Right kidney (tissue), 9 donors: ENCODE data around the gene RNU1-1.
"Not testable (repeated sequence)": the region's sequence is repeated elsewhere in the genome, so short reads cannot be mapped to it uniquely, and the experiment has no call there.

Experiments
- DNase-seq: peaks from one replicate; pipeline ENCODE4 v3.0.0-alpha.2; 2016
- long read RNA-seq, 8 donors: transcript quantifications; one replicate each; lab custom pipeline, GENCODE V29; 2026

The RNU1-1 gene
- long read RNA-seq, donor 1, result 0 reads
- long read RNA-seq, donor 2, result 0 reads
- long read RNA-seq, donor 3, partial matches to known transcripts, result 0 of 1 reads
- long read RNA-seq, donor 3, other reads (novel, unspliced or antisense), result 0 of 1 reads
- long read RNA-seq, donor 4, result 0 reads
- long read RNA-seq, donor 5, result 0 reads
- long read RNA-seq, donor 6, partial matches to known transcripts, result 0 of 1 reads
- long read RNA-seq, donor 6, other reads (novel, unspliced or antisense), result 0 of 1 reads
- long read RNA-seq, donor 7, result 0 reads
- long read RNA-seq, donor 8, result 0 reads

DNA sequence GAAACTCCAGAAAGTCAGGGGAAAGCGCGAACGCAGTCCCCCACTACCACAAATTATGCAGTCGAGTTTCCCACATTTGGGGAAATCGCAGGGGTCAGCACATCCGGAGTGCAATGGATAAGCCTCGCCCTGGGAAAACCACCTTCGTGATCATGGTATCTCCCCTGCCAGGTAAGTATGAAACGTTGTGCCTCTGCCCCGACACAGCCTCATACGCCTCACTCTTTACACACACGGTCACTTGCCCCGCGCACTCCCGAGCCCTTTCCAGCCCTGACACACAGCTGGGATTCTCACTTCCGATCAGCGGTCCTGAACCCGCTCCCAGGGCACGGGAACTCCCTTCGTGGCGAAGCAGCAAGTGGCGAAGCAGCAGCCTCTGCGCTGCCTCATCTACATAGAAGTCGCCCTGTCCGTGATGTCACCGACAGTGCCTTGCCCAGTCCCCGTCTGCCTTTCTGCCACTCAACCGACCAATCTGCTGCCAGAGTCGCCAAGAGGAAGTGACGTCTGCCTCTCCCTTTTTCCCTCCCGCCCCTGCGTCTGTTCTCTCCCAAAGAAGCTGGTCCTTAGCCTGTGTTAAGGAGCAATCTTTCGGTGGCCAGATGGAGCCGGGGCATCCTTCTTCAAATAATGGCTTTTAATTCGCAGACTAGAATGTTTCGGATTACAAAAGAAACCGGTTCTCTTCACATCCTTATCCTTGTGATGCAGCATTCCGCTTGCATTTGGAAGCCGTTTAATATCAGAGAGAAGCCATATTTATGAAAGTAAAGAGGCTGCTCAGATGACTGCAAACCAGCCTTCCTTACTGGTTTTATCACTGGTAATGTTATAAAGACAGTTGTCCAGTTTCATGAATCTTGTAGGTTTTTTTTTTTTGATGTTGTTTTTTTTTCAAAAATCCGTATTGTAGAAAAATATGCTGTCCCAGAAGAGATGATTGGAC, at the start of gene RNU1-1:
Gene RNU1-1 (minus strand): TSS at position 179 of the 949 bp plus-strand sequence.
- peak; percentile 81 for DNase-seq

DNA sequence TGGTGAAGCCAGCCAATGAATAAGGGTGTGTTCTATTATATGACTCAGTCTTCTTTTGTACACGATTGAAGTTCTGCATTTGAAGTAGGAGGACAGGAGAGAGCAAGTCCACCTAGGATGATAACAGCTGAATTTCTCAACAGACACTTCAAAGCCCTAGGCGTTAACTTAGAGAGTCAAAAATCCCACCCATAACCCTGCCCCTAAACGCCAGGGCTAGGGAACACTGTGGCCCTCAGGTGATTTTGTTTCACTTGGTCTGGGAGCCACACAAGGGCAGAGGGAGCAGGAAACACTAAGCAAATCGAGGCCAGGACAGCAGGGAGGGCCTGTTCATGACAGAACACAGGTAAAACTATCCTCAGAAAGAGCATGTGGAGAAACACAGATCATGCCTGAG, 47.0 kb upstream of the RNU1-1 start:
- not testable (repeated sequence) for DNase-seq

DNA sequence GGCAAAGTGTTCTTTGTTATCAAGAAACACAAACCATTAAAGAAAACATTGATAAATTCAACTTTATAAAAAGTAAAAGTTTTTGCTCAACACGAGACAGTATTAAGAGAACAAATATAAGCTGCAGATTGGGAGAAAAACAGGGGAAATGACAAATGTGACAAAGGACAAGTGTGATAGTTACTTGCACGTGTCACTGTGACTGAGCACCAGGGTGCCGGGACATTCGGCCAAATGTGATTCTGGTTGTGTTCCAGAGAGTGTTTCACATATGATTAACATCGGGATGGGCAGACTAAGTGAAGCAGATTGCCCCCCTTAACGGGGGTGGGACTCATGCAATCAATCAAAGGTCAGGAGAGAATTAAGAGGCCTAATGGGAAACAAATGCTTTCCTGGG, 46.4 kb upstream of the RNU1-1 start:
- DNase-seq, result not testable (repeated sequence)

DNA sequence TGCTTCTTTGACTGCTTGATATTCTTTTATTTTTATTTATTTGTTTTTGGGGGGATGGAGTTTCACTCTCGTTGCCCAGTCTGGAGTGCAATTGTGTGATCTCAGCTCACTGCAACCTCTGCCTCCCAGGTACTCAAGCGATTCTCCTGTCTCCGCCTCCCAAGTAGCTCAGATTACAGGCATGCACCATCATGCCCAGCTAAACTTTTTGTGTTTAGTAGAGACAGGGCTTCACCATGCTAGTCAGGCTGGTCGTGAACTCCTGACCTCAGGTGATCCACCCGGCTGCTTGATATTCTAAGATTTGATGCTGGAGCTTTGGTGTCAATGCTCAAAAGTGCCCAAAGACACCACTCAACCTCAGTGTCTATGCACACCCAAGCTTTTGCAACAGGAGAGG, 45.6 kb upstream of the RNU1-1 start:
- not testable (repeated sequence) for DNase-seq

DNA sequence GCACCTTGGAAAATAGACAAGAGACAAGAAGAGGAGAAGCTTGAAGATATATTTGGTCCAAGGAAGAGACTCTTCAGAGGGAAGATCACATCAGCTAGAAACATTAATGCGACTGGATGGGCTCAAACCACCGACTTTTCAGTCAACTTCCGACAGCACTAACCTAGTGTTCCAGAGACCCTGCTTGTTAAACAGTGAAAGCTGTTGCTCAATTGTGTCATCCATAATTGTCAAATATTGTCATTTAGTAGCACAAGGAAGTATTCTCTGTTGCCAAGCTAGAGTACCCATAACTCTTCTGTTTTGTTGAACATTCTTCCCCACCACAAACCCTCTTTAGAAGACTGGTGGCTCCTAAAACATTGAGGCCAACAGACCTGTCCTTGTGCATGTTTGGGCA, 42.9 kb upstream of the RNU1-1 start:
- DNase-seq, result not testable (repeated sequence)

DNA sequence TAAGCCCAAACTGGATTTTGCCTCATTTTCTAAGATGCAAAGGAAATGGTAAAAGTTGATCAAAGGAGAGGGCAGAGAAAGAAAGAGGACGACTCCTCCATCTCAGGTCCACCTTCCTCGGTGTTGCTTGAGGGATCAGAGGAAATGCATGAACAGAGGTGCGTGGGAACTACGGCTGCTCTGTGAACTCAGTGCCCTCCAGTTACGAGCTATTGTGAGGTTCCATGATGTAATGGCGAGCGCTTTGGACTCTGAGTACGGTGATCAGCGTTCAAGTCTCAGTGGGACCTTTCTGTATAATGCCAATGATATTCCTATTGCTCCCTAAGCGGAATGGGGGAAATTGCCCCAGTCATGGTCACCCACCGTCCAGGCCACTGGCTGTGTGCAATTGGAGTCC, 39.2 kb upstream of the RNU1-1 start:
- not testable (repeated sequence) for DNase-seq

DNA sequence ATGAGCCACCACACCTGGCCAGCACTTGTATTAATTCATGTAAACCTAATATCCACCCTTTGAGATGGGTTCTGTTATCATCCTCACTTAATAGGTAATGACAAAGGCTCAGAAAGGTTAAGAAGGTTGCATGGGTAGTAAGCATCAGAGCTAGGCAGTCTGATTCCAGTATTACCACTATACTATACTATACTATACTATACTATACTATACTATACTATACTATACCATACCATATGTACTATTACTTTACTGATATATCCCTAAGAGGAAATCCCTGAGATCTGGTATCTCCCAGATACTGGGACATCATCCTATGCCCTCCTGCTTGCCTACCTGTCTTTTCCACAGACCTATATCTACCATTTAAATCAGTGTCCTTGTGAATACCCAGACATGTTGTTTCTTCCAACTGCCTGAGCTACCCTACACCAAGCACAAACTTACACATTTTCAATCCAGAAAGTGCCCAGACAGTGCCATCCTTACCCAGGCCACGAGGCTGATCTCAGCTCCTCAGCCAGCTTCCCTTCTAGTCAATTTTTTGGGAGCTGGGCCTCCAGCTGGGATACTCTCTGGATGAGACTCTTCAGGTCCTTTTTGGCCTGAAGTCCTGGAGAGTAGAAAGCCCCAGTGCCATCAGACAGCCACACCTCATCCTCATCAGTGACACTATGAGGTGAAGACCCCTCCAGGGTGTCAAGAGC, 36.3 kb upstream of the RNU1-1 start:
- DNase-seq, result not testable (repeated sequence)

DNA sequence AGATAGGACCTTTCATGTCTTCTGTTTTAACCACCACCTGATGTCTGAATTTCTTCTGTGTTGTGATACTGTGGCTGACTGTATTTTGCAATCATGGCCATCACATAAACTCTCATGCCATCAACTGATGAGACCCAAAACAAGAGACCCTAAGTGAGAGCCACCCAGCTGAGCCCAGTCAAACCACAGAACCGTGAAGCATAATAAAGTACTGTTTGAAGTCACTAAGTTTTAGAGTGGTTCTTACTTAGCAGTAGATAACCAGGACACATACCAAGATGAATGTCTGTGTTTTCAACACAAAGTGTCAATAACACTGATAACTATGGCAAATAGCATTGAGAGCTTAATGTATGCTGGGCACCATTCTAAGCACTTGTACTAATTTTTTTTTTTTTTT, 35.5 kb upstream of the RNU1-1 start:
- not testable (repeated sequence) for DNase-seq

DNA sequence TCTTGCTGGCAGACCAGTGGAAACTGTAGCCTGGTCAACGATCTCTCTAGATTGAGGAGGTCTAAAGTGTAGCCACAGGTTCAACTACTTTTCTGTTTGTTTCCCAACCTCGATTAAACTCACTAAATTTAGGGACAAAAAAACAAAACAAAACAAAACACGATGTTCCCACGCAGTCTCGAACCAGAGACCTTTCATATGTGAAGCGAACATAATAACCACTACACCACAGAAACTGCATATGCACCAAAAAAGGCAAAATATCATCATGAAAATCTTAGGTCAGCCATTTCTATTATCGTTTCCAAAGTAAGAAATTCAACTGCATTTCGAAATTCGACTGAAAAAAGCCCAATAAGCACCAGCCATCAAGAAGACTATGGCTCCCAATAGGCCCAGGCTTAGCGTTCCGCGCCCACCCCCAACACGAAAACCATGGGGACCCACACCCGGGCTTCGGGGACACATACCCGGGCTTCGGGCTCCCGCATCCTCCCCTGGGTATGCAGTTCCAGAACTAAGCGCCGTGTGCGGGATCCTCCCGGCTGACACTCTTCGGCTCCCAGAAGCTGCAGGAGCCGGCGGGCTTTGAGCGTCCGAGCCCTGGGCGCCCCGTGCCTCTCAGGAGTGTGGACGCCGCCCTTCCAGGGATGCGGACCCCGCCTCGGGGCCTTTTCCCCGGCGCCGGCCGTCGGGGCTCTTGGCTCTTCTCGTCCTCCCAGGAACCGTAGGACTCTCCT, 33.6 kb upstream of the RNU1-1 start:
- not testable (repeated sequence) for DNase-seq

DNA sequence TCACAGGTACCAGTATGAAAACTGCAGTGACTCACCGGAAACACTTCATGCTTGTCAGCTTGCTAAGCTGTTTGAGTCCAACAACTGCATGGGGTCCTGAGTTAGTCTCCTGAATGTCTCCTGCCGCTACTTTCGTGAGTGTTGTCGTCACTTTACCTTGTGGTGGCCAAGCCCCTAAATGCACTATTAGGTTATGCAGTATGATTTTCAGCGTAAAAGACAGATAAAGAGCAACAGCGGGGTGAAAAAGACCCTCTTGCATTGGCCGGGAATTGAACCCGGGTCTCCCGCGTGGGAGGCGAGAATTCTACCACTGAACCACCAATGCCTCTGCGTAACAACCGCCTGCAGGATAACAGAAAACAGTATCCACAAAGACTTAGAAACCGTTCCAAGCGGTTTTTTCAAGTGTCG, 31.6 kb upstream of the RNU1-1 start:
- DNase-seq, result not testable (repeated sequence)

DNA sequence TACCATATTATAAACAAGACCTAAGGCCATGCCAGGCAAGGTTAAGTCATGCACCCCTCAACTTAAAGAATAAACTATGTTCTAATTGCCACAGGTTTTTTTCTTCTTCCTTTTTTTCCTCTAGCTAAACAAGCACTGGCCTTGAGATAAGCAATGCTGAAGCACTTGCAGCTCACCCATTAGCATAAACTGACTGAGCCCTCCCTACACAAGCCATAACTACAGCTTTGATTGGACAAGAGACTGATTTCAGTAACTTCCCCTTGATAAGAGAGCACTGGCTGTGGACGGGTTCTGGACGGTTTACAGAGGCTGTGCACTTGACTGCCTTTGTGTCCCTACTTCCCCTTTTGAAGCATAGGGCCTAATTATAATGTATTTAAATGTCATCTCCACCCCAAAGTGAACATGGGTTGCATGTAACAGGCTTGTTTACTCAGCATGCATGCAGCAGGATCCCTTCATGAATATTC, 26.4 kb upstream of the RNU1-1 start:
- not testable (repeated sequence) for DNase-seq

DNA sequence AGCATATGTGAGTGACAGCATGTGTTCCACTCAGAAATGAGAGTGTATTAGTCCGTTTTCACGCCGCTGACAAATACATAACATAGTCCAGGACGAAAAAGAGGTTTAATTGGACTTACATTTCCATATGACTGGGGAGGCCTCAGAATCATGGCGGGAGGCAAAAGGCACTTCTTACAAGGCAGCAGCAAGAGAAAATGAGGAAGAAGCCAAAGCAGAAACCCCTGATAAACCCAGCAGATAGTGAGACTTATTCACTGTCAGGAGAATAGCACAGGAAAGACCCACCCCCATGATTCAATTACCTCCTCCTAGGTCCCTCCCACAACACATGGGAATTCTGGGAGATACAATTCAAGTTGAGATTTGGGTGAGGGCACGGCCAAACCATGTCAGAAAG, 23.4 kb upstream of the RNU1-1 start:
- DNase-seq, result not testable (repeated sequence)

DNA sequence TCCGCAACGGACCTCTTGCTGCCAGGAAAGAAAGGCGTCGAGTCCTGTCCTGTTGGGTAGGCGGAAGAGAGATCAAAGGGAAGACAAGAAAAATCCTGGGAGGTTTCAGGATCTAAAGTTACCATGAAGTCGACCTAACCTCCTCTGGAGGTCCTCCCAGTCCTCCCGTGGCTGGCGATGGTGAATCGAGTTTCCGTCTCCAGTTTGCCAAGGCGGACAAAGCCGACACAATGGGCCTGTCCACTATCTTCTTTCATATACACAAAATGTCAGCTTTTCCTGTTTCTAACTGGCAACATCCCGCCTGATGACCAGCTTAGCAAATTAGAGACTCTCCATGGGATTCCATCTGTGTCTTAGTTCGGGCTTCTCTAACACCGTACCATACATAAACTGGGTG, 22.7 kb upstream of the RNU1-1 start:
- not testable (repeated sequence) for DNase-seq

DNA sequence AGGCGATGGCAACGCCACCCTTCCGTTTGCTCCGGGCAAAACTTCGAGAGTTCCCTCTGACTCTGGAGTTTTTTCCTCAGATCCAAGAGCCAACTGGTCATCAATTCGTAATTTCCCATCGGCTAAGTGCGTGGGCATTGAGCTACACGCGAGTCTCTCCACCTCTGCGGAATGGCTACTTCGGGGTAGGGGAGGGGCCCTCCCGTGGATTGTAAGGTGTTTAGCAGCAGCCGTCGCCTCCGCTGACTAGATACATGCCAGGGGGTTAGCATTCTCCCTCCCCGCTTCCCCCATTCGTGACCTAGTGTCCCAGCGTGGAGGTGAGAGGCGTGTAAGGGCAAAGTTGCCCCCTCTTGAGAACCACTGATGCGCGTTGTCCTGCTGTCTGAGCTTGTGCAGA, 21.8 kb upstream of the RNU1-1 start:
- not testable (repeated sequence) for DNase-seq

DNA sequence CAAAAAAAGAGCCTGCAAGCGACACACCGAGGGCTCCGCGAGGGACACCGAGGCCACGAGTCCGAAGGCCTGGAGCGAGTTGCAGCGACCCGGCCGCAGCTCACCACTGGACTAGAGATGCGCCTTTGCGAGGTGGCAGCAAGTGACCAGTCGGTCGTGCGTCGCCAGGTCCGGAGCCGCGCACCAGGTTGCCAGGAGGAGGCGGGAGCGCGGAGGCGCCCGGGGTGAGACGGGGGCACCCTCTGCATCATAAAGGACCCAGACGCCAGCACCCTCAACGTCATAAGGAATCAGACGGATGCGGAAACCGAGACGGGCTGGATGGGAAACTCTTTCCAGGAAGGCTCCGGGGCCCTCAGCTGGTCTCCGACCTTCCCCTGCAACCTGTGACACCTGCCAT, 21.4 kb upstream of the RNU1-1 start:
- DNase-seq, result peak; percentile 50

DNA sequence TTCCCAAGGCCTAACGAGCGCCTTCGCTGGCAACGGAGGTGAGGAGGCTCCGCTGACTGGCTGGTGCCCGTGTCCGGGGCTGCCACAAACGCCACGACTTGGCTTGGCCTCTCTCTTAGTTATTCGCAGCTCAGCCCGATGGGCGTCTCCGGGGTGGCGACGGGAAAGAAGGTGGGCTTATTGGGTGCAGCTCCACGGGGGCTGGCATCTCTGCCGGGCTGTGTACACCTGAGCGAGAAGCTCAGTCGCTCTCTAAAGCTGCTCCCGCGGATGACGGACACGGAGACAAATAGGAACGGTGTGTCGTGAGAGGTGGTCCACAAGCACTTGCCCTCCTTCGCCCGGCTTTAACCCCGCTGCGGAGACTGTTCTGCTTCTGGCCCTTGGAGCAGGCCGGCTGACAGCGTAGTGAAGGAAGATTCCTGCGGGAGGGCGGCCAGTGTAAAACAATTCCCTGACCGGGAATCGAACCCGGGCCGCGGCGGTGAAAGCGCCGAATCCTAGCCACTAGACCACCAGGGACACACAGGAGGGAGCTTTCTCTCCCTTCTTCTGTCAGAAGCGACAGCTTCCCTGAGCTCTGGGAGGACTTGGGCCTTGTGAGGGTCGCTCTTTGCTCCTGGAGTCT, 20.9 kb upstream of the RNU1-1 start:
- DNase-seq, result peak; percentile 61

DNA sequence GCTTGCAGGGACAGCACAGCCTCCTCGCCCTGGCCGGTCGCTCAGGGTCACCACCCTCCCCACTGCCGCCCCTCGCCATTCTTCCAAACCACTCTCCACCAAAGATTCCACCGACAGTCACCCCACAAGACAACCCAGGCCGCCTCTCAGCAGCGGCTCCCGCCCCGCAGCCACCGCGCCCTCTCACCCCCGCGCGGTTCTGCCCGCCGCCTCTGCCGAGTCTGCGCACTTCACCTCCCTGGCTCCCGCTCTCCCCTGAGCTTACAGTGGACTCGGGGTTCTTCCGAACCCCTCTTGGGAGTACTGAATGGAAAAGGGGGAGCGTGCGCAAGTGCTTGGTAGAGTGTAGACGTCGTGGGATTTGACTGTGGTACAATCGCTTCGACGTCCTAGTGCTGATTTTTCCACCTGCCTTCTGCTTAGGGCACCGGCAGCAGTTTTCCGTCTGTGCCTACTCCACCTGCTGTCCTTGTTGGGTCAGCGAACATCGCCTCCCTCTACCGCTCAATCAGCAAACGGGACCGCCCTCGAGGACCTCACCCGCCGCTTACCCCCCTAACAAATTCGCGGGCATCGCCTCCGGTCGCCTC, 20.2 kb upstream of the RNU1-1 start:
- DNase-seq, result peak; percentile 47

DNA sequence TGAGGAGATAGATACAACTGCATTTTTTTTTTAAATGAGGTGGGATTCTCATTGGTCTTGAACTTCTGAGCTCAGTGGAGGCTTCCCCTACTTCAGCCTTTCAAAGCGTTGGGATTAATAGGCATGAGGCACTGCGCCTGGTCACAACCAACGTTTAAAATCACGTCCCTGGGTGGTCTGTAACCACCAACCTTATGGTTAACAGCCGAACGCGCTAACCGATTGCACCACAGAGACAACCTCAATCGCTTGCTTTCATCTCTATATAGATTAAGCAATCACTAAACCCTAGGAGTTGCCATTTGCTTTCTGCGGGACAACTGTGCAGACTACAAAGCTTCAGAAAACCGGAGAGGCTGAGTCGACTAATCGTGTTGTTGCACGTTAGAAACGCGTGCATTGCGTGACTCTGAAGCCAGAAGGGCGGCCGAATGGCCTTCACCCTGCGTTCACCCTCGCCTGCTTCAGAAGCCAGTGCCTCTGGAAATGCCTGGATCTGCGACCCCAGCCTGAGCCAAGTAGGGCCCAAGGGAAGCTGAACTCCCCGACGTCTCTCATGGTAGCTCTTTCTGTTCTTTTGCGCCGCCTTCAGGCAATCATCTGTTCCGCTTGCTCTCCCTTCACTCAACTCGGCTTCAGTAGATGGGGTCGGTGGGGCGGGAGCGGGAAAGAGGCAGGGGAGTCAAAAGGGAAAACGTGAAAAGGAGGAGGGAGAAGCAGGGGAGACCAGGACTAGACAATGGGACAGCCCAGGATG, 18.3 kb upstream of the RNU1-1 start:
- DNase-seq, result not testable (repeated sequence)

DNA sequence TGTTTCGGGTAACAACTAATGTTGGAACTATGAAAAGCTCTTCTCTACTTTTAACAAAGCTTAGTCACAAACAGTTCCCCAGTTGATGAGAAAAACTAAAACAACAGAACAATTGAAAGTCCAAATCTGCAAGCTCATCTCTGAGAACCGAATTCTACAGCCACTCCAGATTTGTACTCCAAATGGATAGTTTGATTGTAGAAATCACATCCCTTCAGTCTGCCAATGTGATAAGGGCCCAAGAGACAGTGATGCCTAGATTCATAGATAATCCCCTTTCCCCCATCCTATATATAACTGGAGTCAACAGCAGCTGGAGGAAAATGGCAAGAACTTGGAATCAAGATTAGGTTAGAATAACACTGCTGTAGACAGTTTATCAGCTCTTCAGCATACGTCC, 14.3 kb upstream of the RNU1-1 start:
- DNase-seq, result not testable (repeated sequence)

DNA sequence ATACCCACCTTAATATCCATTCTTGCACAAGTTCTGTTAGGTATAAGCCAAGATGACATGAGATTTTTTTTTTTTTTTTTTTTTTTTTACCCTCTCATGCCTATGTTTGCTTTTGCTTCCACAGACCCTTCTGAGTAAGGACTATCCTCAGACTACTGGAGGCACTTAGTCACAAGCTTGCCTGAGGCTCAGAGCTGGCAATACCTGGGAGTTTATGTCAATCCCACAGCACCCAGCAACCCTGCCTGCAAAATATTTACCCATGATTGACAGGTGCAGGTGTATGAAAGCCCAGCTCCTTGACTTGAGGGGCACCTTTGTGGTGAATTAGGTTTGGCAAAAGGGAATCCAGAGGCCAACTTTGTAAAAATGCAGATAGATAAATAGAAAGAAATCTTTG, 11.7 kb upstream of the RNU1-1 start:
- not testable (repeated sequence) for DNase-seq
